H1 (cell line): ENCODE data around the gene GBE1. TPM values are rescaled to one million over a fixed set of nuclear protein-coding genes. Genes with fewer than 3 reads are reported as not detected.

Source experiments
- CTCF ChIA-PET: fragments of 300-600 bp; sonication (Branson Sonifier 250); formaldehyde crosslinking; loops from one replicate; lab custom pipeline; 2021; ENCODE audit not compliant: partially characterized antibody; lab: Charles Lee
- POLR2A ChIA-PET: fragments of 300-600 bp; sonication (Branson Sonifier 250); formaldehyde crosslinking; loops from one replicate; lab custom pipeline; 2021; ENCODE audit warnings: inconsistent platforms; ENCODE audit not compliant: partially characterized antibody; lab: Charles Lee
- DNase-seq, 2 experiments: peaks; one replicate each; pipeline versions ENCODE4 v3.0.0 to v3.0.0-alpha.2; 2010 to 2022; ENCODE audit warnings: low spot score in 2 of 2, low read depth in 1 of 2, mixed read lengths in 1 of 2
- FAIRE-seq: peaks from 2 replicates; lab custom pipeline; 2011; peaks lifted over from hg19 to GRCh38; lab: Jason Lieb, UNC
- H2AFZ ChIP-seq: 2 replicates; pipeline ENCODE4 v1.8.1; 2012; ENCODE audit warnings: low read length, inconsistent platforms
- H2AK5ac ChIP-seq: 2 replicates; pipeline ENCODE4 v1.6.1; 2013; ENCODE audit warnings: low read depth, low read length
- H2BK120ac ChIP-seq: replicated peaks from 2 replicates; pipeline ENCODE3; 2013; ENCODE audit warnings: low read depth, low read length, inconsistent platforms
- H2BK12ac ChIP-seq: 2 replicates; pipeline ENCODE4 v1.6.1; 2013; ENCODE audit warnings: low read depth, low read length
- H2BK15ac ChIP-seq: 2 replicates; pipeline ENCODE4 v1.6.1; 2013; ENCODE audit warnings: low read length
- H2BK20ac ChIP-seq: 2 replicates; pipeline ENCODE4 v1.6.1; 2013; ENCODE audit warnings: low read length
- H2BK5ac ChIP-seq: 2 replicates; pipeline ENCODE4 v1.6.1; 2013; ENCODE audit warnings: low read depth, low read length
- H3K14ac ChIP-seq: 2 replicates; pipeline ENCODE4 v1.6.1; 2013; ENCODE audit warnings: inconsistent platforms; ENCODE audit not compliant: insufficient read length
- H3K18ac ChIP-seq: 2 replicates; pipeline ENCODE4 v1.6.1; 2013; ENCODE audit warnings: low read length; ENCODE audit errors: extremely low read depth
- H3K23ac ChIP-seq: 2 replicates; pipeline ENCODE4 v1.6.1; 2013; ENCODE audit warnings: inconsistent platforms; ENCODE audit not compliant: insufficient read length
- H3K23me2 ChIP-seq: 2 replicates; pipeline ENCODE4 v1.6.1; 2013; ENCODE audit warnings: low read depth, low read length
- H3K27ac ChIP-seq: 2 replicates; pipeline ENCODE4 v1.6.1; 2011; ENCODE audit warnings: low read depth, low read length, inconsistent platforms
- H3K27me3 ChIP-seq, 4 experiments: replicated peaks in 1 of 4; 1 replicate in 1 of 4; 2 replicates in 3 of 4; pipeline versions ENCODE4 v1.6.1 to v1.8.1; 2011 to 2013; ENCODE audit warnings: low read length in 3 of 4, mild to moderate bottlenecking in 3 of 4, inconsistent platforms in 2 of 4, mixed read lengths in 2 of 4, moderate library complexity in 1 of 4; ENCODE audit not compliant: control insufficient read depth in 3 of 4, insufficient read depth in 3 of 4; ENCODE audit errors: extremely low read depth in 1 of 4
- H3K36me3 ChIP-seq, 4 experiments: 2 replicates each; pipeline versions ENCODE4 v1.6.1 to v1.8.1; 2011 to 2013; ENCODE audit warnings: mild to moderate bottlenecking in 4 of 4, low read length in 3 of 4, moderate library complexity in 2 of 4, control low read depth in 1 of 4, inconsistent platforms in 1 of 4; ENCODE audit not compliant: insufficient read depth in 4 of 4, control insufficient read depth in 2 of 4
- H3K4ac ChIP-seq: replicated peaks from 2 replicates; pipeline ENCODE3; 2013; ENCODE audit warnings: low read length, low read depth, mixed read lengths, inconsistent platforms; ENCODE audit not compliant: insufficient read length
- H3K4me1 ChIP-seq, 4 experiments: replicated peaks in 1 of 4; 1 replicate in 1 of 4; 2 replicates in 3 of 4; pipeline versions ENCODE4 v1.6.1 to v1.8.1; 2011 to 2013; ENCODE audit warnings: low read length in 3 of 4, inconsistent platforms in 2 of 4, mixed read lengths in 1 of 4; ENCODE audit not compliant: insufficient read depth in 4 of 4, control insufficient read depth in 3 of 4
- H3K4me2 ChIP-seq, 2 experiments: 2 replicates each; pipeline versions ENCODE4 v1.6.1 to v1.8.1; 2011 to 2013; ENCODE audit warnings: low read depth in 2 of 2, low read length in 2 of 2, control low read depth in 1 of 2, inconsistent platforms in 1 of 2, mild to moderate bottlenecking in 1 of 2; ENCODE audit not compliant: insufficient read depth in 1 of 2
- H3K4me3 ChIP-seq, 4 experiments: fragments of 200-600, 300-600 bp in 1 of 4; sonication (generic), shearing (Covaris generic), sonication (Bioruptor Twin) in 1 of 4; 2 replicates each; pipeline versions ENCODE4 v1.5.1 to v1.8.1; 2011 to 2016; ENCODE audit warnings: low read length in 4 of 4, low read depth in 3 of 4, control low read depth in 2 of 4, inconsistent platforms in 2 of 4, mild to moderate bottlenecking in 2 of 4, mixed read lengths in 1 of 4, moderate library complexity in 1 of 4; ENCODE audit not compliant: insufficient read depth in 2 of 4; ENCODE audit errors: extremely low read depth in 1 of 4
- H3K56ac ChIP-seq: replicated peaks from 2 replicates; pipeline ENCODE3; 2013; ENCODE audit warnings: low read depth, mild to moderate bottlenecking, mixed read lengths, low read length, inconsistent platforms; ENCODE audit not compliant: insufficient read length
- H3K79me1 ChIP-seq: 2 replicates; pipeline ENCODE4 v1.6.1; 2013; ENCODE audit warnings: low read depth, low read length, control low read depth
- H3K79me2 ChIP-seq, 2 experiments: 2 replicates each; pipeline versions ENCODE4 v1.6.1 to v1.8.1; 2012 to 2013; ENCODE audit warnings: low read length in 2 of 2, mild to moderate bottlenecking in 2 of 2, inconsistent platforms in 1 of 2; ENCODE audit not compliant: insufficient read depth in 2 of 2, control insufficient read depth in 1 of 2
- H3K9ac ChIP-seq, 4 experiments: replicated peaks in 1 of 4; 1 replicate in 1 of 4; 2 replicates in 3 of 4; pipeline versions ENCODE4 v1.6.1 to v1.8.1; 2011 to 2013; ENCODE audit warnings: low read depth in 3 of 4, low read length in 3 of 4, control low read depth in 2 of 4, mild to moderate bottlenecking in 2 of 4, moderate library complexity in 2 of 4, inconsistent platforms in 1 of 4; ENCODE audit errors: extremely low read depth in 1 of 4
- H3K9me3 ChIP-seq, 2 experiments: 2 replicates each; pipeline versions ENCODE4 v1.6.1 to v1.8.1; 2012 to 2013; ENCODE audit warnings: mild to moderate bottlenecking in 2 of 2, moderate library complexity in 2 of 2, control low read depth in 1 of 2, inconsistent platforms in 1 of 2, low read depth in 1 of 2, low read length in 1 of 2, mixed read lengths in 1 of 2; ENCODE audit not compliant: insufficient read depth in 2 of 2
- H4K20me1 ChIP-seq, 2 experiments: replicated peaks in 1 of 2; 2 replicates each; pipeline versions ENCODE3 to v1.8.1; 2011 to 2013; ENCODE audit warnings: inconsistent platforms in 2 of 2, low read length in 2 of 2, mild to moderate bottlenecking in 1 of 2; ENCODE audit not compliant: insufficient read depth in 2 of 2, control insufficient read depth in 1 of 2
- H4K5ac ChIP-seq: 2 replicates; pipeline ENCODE4 v1.6.1; 2013; ENCODE audit warnings: low read length, low read depth, mixed read lengths, inconsistent platforms; ENCODE audit not compliant: insufficient read length
- H4K8ac ChIP-seq: 2 replicates; pipeline ENCODE4 v1.8.0; 2013; ENCODE audit warnings: mild to moderate bottlenecking, moderate library complexity, low read length, inconsistent platforms; ENCODE audit not compliant: insufficient read depth; ENCODE audit errors: extremely low read depth
- H4K91ac ChIP-seq: replicated peaks from 2 replicates; pipeline ENCODE3; 2013; ENCODE audit warnings: low read length, mixed read lengths, inconsistent platforms; ENCODE audit not compliant: insufficient read length
- BACH1 ChIP-seq: IDR thresholded peaks from 2 replicates; pipeline ENCODE4 v1.6.1; 2012; ENCODE audit warnings: low read length, improper control_type of control experiment
- BRCA1 ChIP-seq: IDR thresholded peaks from 2 replicates; pipeline ENCODE4 v1.6.1; 2012; ENCODE audit warnings: low read depth, low read length, improper control_type of control experiment
- CBX8 ChIP-seq: fragments of 300-800, 300-1000 bp; sonication (generic); IDR thresholded peaks from 2 replicates; pipeline ENCODE4 v1.7.1; 2016; ENCODE audit warnings: low read depth, low read length, borderline replicate concordance
- CHD1 ChIP-seq: IDR thresholded peaks from 2 replicates; pipeline ENCODE4 v1.6.1; 2012; ENCODE audit warnings: low read depth, low read length, improper control_type of control experiment
- E2F6 ChIP-seq: IDR thresholded peaks from 2 replicates; pipeline ENCODE4 v1.6.1; 2012; ENCODE audit warnings: inconsistent platforms
- EGR1 ChIP-seq: IDR thresholded peaks from 2 replicates; pipeline ENCODE4 v1.6.1; 2011; ENCODE audit warnings: low read depth, low read length, borderline replicate concordance
- POLR2AphosphoS5 ChIP-seq: IDR thresholded peaks from 2 replicates; pipeline ENCODE4 v1.6.1; 2011; ENCODE audit warnings: low read depth, low read length
- RNF2 ChIP-seq: fragments of 200-900, 300-1000 bp; sonication (generic); IDR thresholded peaks from 2 replicates; pipeline ENCODE4 v1.7.1; 2016; ENCODE audit warnings: borderline replicate concordance, low read depth, mild to moderate bottlenecking, antibody characterized with exemption, low read length; ENCODE audit not compliant: poor library complexity, severe bottlenecking; ENCODE audit errors: missing control alignments
- WGBS, 2 experiments: shearing (Covaris generic) in 1 of 2; methylation state at CpG; one replicate each; pipeline versions ENCODE4 v1.1.6 to v1.1.7; 2013 to 2015; ENCODE audit warnings: low lambda C conversion rate in 2 of 2, mixed read lengths in 2 of 2, inconsistent platforms in 1 of 2, low coverage in 1 of 2, missing lambda C conversion rate in 1 of 2; ENCODE audit not compliant: insufficient replicate concordance in 2 of 2, insufficient coverage in 1 of 2, insufficient read length in 1 of 2; ENCODE audit errors: extremely low coverage in 1 of 2, missing lambda C conversion rate in 1 of 2; 5-methylcytosine and 5-hydroxymethylcytosine counted together
- polyA plus RNA-seq, 7 experiments: library from polyadenylated mRNA; depleted of rRNA in 3 of 7; stranded (reverse) in 5 of 7; unstranded in 2 of 7; fragments of >200 nt in 5 of 7; fragments of 200-250 nt in 2 of 7; gene quantifications; 1 replicate in 5 of 7; 2 replicates in 1 of 7; 4 replicates in 1 of 7; pipeline versions ENCODE4 v1.2.1 to v1.2.3, GENCODE V29; 2011 to 2013; ENCODE audit warnings: missing spikeins in 2 of 7, mixed read lengths in 2 of 7
- total RNA-seq: library from RNA; stranded (reverse); fragmentation: NEBNext Ultra II Directional; extraction: Animal tissue kit (Norgen Biotek cat#: 25700); gene quantifications from 2 replicates; pipeline ENCODE4 v1.2.1, GENCODE V29; 2021

Gene GBE1
- total and polyA plus RNA-seq, 2 of the 8 experiments (the other 6 are each of a cell fraction or from before 2014, with no cell fraction given): 3.3 to 7.3 TPM

- no peak overlapping the region for H3K4me3 ChIP-seq
- no peak overlapping the region for H3K14ac ChIP-seq
- peaks cover 0 to 5% (median 0%) of the 10 kb centered on the region in 4 experiments; a peak in 2 of 7 replicates for H3K4me1 ChIP-seq
- H4K8ac ChIP-seq: no peak overlapping the region
- H4K91ac ChIP-seq: no peak overlapping the region
- ChIA-PET CTCF (interaction anchor here (1.5 kb wide), 1 partner anchor 9 kb away, joined by 3 read pairs; no protein-coding TSS in a partner anchor), POLR2A (no interaction called here)
- no peak overlapping the region for H4K5ac ChIP-seq
- H2AK5ac ChIP-seq: no peak overlapping the region
- H3K79me1 ChIP-seq: no peaks in the 10 kb centered on the region
- no peaks in the 10 kb centered on the region for H3K36me3 ChIP-seq
- H3K9me3 ChIP-seq: peaks cover 0 to 4% of the 10 kb centered on the region in 2 experiments; a peak in 2 of 4 replicates
- 94% methylated on average over 7 of the region's 7 CpGs; no CpG with 5 or more reads in 1 of the 2 experiments for WGBS, 2 experiments
- H3K4ac ChIP-seq: no peak overlapping the region
- no peak overlapping the region for H3K23ac ChIP-seq
- no peak overlapping the region for H2AFZ ChIP-seq
- no peak overlapping the region for H3K56ac ChIP-seq
- H2BK120ac ChIP-seq: no peak overlapping the region
- no peak for FAIRE-seq
- no peak overlapping the region for H2BK5ac ChIP-seq
- no peak overlapping the region for H2BK20ac ChIP-seq
- DNase-seq: no peak
- H3K79me2 ChIP-seq: no peaks in the 10 kb centered on the region
- no peak overlapping the region for H3K9ac ChIP-seq
- H2BK15ac ChIP-seq: no peak overlapping the region
- no peak overlapping the region for H3K18ac ChIP-seq
- H3K27ac ChIP-seq: no peak overlapping the region
- peaks cover 2% of the 10 kb centered on the region; the same call in 1 of the 2 replicates for H3K23me2 ChIP-seq
- no peak overlapping the region for H3K4me2 ChIP-seq
- H3K27me3 ChIP-seq: no peaks in the 10 kb centered on the region
- no peaks in the 10 kb centered on the region for H4K20me1 ChIP-seq
- H2BK12ac ChIP-seq: no peak overlapping the region
- TF ChIP-seq CHD1: no peak
- TF ChIP-seq BRCA1: no peak
- no peak for TF ChIP-seq BACH1
- no peak for TF ChIP-seq CBX8
- TF ChIP-seq E2F6: no peak
- no peak for TF ChIP-seq RNF2
- TF ChIP-seq POLR2AphosphoS5: no peak
- no peak for TF ChIP-seq EGR1
These were observed 2.6 kb upstream of the GBE1 start for GRCh38 chr3:81764002-81764401.
